NCI-H526 (cell line): ENCODE measurements around the gene BBS7.

Experiments used
- DNase-seq, 2 experiments: peaks; one replicate each; lab custom pipeline; 2025; lab: John Stamatoyannopoulos, UW

Gene BBS7

GRCh38 chr4:121791481-121791880 lies 78.8 kb downstream of the BBS7 start:
- no peak for DNase-seq

GRCh38 chr4:121790976-121791375 lies 79.3 kb downstream of the BBS7 start:
- no peak for DNase-seq

DNA sequence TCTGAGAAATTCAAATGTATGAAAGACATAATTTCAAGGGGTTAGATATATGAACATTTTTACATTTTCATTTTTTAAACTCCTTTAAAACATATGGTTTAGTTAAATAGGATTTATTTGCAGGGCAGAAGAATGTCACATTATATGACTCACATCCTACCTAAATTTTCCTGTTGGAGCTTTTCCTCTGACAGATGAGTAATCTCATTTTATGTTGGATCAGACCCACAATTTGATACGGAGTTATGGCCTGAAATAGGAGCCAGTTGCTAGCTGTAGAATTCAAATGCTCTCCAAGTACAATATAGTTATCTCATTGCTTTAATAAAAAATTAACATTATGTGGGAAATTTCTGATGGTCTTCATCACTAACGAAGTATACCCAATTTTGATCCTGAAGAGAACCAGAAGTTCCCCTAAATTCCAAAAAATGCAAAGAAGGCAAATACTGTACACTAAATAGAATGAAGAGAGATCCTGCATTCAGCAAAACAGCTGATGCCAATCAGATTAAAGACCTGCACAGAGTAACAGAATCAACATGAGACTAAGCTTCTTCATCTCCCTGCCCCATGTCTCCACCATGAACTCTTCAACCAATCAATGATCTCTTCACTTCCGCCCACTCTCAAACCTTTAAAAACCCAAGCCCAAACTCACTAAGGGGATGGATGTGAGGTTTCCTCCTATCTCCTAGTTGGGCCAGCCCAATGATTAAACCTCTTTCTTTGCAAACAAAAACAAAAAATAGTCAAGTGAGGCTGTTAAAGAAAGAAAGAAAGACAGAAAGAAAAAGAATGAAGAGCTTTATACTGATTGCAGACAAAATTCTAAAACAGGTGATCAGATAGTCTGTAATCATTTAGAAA lies 80.1 kb downstream of the BBS7 start:
- DNase-seq, result no peak

DNA sequence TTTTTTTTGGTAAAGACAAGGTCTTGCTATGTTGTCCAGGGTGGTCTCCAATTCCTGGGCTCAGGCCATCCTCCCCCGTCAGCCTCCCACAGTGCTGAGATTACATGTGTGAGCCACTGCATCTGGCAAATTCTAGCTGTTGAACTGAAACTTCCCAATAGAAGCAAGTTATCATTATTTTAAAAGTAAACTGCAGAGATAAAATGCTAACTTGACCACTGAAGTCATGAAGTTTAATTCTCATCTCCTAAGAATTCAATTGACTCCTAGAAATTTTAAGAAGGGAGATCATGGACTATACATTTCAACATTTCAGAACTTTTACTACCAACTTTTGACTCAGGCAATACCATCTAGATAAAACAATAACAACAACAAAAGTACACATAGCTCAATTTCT lies 80.8 kb downstream of the BBS7 start:
- DNase-seq, result no peak

- DNase-seq, result no peak
Observed at GRCh38 chr4:121788896-121789295, 81.4 kb downstream of the BBS7 start.

- DNase-seq, result no peak
Observed at GRCh38 chr4:121786221-121786620, 84.1 kb downstream of the BBS7 start.

DNA sequence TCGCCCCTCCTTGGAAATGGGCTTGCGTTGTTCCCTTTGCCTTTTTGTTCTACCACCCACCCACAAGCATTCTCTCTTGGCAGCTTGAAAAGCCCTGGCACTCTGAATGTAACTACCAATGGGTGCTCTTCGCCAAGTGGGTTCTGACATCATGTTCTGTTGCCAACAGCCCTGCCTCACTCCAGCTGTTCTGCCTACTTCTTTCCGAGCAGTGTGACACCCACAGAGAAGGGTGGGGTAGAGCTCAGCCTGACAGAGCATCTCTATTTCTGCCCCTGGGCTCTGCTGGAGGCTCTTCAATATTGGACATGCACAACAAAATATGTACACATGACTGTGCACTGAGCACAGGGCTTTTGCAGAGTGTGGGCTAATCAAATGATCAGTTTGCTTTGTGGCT lies 84.8 kb downstream of the BBS7 start:
- DNase-seq, result no peak

DNA sequence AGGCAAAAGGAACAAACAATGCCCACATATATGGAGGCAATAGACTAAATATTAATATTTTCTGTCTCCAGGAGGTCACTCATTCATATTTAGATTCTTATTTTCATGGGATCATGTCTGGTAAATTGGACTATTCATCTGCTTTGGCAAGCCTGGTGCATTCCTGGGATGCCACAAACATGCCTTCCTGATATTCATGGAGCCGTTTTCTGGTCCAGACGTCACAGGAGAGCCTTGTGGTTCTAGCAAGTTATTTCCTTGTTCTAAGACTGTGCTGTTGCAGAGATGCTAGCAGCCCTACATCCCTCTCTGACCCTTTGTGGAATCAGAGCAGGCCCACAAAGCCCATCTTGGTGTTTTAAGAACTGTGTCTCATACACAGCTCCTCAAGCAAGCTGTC lies 85.3 kb downstream of the BBS7 start:
- DNase-seq, result no peak

- DNase-seq, result no peak
Observed at GRCh38 chr4:121784401-121784800, 85.9 kb downstream of the BBS7 start.

DNA sequence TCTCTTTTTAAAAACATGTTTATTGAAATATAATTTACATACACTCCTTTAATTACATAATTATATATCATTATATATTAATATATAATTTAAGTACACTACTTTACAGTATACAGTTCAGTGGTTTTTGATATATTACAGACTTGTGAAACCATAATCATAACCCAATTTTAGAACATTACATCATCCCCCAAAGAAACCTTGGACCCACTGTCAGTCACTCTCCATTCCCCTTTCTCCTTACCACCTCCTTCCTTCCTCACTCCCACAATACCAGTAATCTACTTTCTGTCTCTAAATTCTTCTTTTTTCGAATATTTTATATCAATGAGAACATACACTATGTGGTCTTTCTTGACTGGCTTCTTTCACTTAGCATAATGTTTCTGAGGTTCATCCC lies 87.1 kb downstream of the BBS7 start:
- no peak for DNase-seq

- DNase-seq, result no peak
Observed at GRCh38 chr4:121778991-121779628, 91.2 kb downstream of the BBS7 start.

DNA sequence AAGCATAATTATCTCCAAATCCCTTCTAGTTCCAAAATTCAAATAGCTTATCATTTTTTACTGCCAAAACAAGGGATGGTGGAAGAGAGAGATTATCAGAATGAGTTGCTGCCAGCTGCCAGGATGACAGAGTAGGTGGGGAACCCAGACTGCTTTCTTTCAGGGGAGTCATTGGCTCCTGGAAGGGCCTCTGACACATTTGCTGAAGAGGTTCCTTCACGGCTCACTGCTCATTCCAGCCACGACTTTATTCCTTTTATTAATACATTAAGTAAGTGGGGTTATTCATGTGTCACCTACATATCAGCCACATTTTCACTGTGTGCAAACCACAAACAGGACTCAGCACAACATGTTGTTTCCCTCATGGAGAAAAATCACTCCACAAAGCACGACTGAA lies 92.6 kb downstream of the BBS7 start:
- DNase-seq, result no peak

- DNase-seq, result no peak
Observed at GRCh38 chr4:121776610-121777401, 93.5 kb downstream of the BBS7 start.
